ENCODE data around the gene FBXL17. TPM values are rescaled to one million over a fixed set of nuclear protein-coding genes. Genes with fewer than 3 reads are reported as not detected.

Gene FBXL17
- total and polyA plus RNA-seq, 9 of the 15 experiments (the other 6 are each of a cell fraction or from before 2014, with no cell fraction given), result 0.32 to 5.4 (median 1.8) TPM

DNA sequence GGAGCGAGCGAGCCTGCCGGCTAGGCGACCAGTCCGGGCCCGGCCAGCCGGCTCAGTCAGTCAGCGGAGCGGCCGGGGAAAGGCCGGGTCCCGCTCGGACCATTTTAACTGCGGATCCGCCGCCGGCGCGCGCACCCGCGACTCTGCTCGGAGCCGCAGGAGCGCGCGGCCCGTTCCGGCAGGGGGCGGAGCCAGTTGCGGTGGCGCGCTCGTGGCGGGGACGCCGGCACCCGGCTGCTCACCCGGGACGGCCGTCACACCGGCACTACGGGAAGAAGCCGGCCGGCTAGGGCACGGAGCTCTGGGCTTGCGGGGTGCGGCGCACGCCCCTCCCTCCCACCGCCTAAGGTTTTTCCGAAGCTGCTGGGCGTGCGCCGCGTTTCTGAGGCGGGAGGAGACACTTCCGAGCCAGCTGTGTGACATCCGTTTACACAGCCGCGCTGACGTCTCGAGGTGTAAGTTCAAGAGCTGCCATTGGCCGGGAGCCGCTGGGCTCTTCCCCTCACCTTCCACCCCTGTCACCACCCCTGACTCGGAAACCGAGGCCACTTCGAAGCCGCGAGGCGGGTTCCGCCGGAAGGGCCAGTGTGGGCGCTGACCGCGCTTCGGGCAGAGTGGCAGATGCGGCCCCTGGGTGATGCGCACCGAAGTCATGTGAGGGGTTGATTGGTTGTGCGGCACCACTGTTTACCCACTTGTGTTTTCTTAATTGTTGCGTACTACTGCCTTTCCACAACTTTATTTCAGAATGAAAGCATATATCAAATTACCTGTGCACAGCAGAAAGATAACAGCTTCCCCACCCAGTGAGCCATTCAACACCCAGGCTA lies at the start of gene FBXL17 (continued):
- TF ChIP-seq ZC3H8 (IDR thresholded peaks at IDR 0.05), result no peak
- 0 out of 2 replicates have a peak, but pooled peaks have one; percentile 16 for TF ChIP-seq SPI1 (IDR thresholded peaks at IDR 0.05; ENCODE audit: borderline replicate concordance, low read depth, low read length)
- TF ChIP-seq CHD1 (IDR thresholded peaks at IDR 0.05; ENCODE audit: low read length), result peak; percentile 2
- TF ChIP-seq, protein P1, sequence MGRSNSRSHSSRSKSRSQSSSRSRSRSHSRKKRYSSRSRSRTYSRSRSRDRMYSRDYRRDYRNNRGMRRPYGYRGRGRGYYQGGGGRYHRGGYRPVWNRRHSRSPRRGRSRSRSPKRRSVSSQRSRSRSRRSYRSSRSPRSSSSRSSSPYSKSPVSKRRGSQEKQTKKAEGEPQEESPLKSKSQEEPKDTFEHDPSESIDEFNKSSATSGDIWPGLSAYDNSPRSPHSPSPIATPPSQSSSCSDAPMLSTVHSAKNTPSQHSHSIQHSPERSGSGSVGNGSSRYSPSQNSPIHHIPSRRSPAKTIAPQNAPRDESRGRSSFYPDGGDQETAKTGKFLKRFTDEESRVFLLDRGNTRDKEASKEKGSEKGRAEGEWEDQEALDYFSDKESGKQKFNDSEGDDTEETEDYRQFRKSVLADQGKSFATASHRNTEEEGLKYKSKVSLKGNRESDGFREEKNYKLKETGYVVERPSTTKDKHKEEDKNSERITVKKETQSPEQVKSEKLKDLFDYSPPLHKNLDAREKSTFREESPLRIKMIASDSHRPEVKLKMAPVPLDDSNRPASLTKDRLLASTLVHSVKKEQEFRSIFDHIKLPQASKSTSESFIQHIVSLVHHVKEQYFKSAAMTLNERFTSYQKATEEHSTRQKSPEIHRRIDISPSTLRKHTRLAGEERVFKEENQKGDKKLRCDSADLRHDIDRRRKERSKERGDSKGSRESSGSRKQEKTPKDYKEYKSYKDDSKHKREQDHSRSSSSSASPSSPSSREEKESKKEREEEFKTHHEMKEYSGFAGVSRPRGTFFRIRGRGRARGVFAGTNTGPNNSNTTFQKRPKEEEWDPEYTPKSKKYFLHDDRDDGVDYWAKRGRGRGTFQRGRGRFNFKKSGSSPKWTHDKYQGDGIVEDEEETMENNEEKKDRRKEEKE (IDR thresholded peaks at IDR 0.05; ENCODE audit: borderline replicate concordance in 1 of 2, control insufficient read depth in 1 of 2, low read depth in 2 of 2, low read length in 1 of 2), result no peak
- TF ChIP-seq, protein P2, sequence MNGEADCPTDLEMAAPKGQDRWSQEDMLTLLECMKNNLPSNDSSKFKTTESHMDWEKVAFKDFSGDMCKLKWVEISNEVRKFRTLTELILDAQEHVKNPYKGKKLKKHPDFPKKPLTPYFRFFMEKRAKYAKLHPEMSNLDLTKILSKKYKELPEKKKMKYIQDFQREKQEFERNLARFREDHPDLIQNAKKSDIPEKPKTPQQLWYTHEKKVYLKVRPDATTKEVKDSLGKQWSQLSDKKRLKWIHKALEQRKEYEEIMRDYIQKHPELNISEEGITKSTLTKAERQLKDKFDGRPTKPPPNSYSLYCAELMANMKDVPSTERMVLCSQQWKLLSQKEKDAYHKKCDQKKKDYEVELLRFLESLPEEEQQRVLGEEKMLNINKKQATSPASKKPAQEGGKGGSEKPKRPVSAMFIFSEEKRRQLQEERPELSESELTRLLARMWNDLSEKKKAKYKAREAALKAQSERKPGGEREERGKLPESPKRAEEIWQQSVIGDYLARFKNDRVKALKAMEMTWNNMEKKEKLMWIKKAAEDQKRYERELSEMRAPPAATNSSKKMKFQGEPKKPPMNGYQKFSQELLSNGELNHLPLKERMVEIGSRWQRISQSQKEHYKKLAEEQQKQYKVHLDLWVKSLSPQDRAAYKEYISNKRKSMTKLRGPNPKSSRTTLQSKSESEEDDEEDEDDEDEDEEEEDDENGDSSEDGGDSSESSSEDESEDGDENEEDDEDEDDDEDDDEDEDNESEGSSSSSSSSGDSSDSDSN (IDR thresholded peaks at IDR 0.05; ENCODE audit: borderline replicate concordance in 1 of 2, low read depth in 2 of 2, low read length in 2 of 2), result peak; percentile 10 to 50; a peak in 1 of 4 replicates
- no peak for TF ChIP-seq CHD2 (IDR thresholded peaks at IDR 0.05; ENCODE audit: low read depth, low read length)
- TF ChIP-seq, protein P3, sequence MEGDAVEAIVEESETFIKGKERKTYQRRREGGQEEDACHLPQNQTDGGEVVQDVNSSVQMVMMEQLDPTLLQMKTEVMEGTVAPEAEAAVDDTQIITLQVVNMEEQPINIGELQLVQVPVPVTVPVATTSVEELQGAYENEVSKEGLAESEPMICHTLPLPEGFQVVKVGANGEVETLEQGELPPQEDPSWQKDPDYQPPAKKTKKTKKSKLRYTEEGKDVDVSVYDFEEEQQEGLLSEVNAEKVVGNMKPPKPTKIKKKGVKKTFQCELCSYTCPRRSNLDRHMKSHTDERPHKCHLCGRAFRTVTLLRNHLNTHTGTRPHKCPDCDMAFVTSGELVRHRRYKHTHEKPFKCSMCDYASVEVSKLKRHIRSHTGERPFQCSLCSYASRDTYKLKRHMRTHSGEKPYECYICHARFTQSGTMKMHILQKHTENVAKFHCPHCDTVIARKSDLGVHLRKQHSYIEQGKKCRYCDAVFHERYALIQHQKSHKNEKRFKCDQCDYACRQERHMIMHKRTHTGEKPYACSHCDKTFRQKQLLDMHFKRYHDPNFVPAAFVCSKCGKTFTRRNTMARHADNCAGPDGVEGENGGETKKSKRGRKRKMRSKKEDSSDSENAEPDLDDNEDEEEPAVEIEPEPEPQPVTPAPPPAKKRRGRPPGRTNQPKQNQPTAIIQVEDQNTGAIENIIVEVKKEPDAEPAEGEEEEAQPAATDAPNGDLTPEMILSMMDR (IDR thresholded peaks at IDR 0.05 in 2 of 3, conservative IDR thresholded peaks at IDR 0.05 in 1 of 3; ENCODE audit: insufficient read depth in 2 of 3, low read depth in 1 of 3, low read length in 3 of 3), result no peak
- TF ChIP-seq ZNF133 (CRISPR knock-in tag; IDR thresholded peaks at IDR 0.05), result no peak
- TF ChIP-seq TRIM28 (IDR thresholded peaks at IDR 0.05), result no peak
- TF ChIP-seq MTA1 (IDR thresholded peaks at IDR 0.05; ENCODE audit: borderline replicate concordance), result 0 out of 2 replicates have a peak, but pooled peaks have one; percentile 54
- TF ChIP-seq MTA2 (IDR thresholded peaks at IDR 0.05; ENCODE audit: low read depth), result no peak
- no peak for TF ChIP-seq ETV6 (IDR thresholded peaks at IDR 0.05; ENCODE audit: borderline replicate concordance in 1 of 2, low read depth in 2 of 2, low read length in 1 of 2)
- 0 out of 2 replicates have a peak, but pooled peaks have one; percentile 4 for TF ChIP-seq ETV6 (CRISPR knock-in tag; IDR thresholded peaks at IDR 0.05; ENCODE audit: borderline replicate concordance)
- peak; percentile 71 for TF ChIP-seq ELF1 (tag; IDR thresholded peaks at IDR 0.05)
- TF ChIP-seq HDAC3 (IDR thresholded peaks at IDR 0.05; ENCODE audit: borderline replicate concordance, partially characterized antibody), result no peak
- peak; percentile 55 for TF ChIP-seq EGR1 (conservative IDR thresholded peaks at IDR 0.05)
- TF ChIP-seq POLR2AphosphoS5 (IDR thresholded peaks at IDR 0.05; ENCODE audit: control insufficient read depth, insufficient read depth, low read depth, low read length), result peak; percentile 76; the same call in 1 of the 2 replicates
- TF ChIP-seq ILF3 (IDR thresholded peaks at IDR 0.05; ENCODE audit: borderline replicate concordance), result no peak
- no peak for TF ChIP-seq BCL6 (CRISPR knock-in tag; IDR thresholded peaks at IDR 0.05)
- TF ChIP-seq ZNF239 (CRISPR knock-in tag; IDR thresholded peaks at IDR 0.05), result no peak
- TF ChIP-seq PCBP2 (IDR thresholded peaks at IDR 0.05; ENCODE audit: low read depth, low read length, poor library complexity, severe bottlenecking), result no peak

All from K562 (cell line).